GM18526 (cell line): Measurements from ENCODE around the gene PDE1C.

ENCODE experiments used
- POLR2A ChIP-seq: IDR thresholded peaks from 3 replicates; pipeline ENCODE4 v1.6.1; 2011; ENCODE audit not compliant: insufficient read length; ENCODE audit errors: extremely low read depth

PDE1C gene

DNA sequence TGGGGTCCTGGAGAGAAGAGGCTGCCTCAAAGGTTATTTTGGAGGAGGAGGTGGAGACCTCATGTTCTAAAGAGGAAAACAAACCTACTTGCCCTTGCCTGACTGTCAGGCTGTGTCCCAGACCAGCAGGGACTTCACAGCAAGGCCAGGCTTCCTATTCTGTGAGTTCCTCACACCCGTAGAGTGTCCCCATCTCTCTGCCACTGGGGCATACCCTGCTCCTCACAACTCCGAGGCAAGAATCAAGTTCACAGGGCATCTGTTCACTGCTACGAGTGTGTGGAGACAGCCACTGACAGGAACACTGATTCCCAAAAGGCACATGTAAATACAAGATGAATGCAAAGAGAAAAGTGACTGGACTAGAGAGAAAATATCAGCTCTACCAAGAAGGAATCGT lies 38.0 kb downstream of the PDE1C start:
- no peak for TF ChIP-seq POLR2A

DNA sequence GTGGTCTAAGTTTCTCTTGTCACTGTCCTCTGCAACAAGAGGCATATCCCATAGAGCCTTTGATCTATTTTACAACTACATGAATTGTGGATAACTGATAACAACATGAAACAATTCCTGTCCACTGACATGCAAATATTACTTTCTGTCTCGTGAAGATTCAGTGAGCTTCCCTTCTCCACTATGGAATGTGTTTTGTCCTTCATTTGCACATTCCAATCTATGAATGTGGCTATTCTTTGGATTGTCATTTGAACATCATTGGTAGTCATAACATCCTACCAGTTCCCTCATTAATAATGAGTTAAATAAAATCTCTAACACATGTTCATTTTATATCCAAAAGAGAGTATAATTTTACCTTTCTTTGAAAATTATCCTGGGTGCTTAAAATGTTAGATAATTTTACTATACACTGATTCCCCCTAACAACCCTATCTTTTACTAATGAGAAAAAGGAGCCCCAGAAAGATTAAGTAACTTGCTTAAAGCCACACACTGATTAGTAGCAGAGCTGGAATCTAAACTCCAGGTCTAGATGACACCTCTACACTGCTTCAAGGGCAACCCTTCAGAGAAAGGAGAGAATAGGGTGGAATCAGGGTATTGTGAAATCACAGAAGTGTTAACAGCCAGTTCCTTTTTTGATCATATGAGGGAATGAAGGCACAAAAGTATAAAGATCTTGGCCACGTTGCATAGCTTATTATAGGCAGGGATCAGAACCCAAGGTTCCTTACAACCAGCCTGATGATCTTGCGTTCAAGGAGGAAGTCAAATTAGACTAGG lies 39.1 kb downstream of the PDE1C start:
- TF ChIP-seq POLR2A = no peak

DNA sequence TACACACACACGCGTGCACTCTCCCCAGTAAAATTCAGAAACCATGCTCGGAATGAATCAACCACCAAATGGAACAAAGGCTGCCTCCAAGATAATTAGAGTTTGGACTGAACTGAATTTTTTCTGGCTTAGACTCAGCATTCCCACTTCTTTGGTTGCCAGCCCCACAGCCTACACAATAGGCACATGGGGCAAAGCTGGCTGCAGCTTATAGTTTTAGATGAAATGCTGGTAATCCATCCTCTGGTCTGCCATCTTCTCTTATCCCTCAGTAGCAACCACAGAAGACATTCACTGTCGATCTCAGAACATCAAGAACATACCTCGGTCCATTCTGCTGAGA lies 44.2 kb downstream of the PDE1C start:
- TF ChIP-seq POLR2A = no peak

DNA sequence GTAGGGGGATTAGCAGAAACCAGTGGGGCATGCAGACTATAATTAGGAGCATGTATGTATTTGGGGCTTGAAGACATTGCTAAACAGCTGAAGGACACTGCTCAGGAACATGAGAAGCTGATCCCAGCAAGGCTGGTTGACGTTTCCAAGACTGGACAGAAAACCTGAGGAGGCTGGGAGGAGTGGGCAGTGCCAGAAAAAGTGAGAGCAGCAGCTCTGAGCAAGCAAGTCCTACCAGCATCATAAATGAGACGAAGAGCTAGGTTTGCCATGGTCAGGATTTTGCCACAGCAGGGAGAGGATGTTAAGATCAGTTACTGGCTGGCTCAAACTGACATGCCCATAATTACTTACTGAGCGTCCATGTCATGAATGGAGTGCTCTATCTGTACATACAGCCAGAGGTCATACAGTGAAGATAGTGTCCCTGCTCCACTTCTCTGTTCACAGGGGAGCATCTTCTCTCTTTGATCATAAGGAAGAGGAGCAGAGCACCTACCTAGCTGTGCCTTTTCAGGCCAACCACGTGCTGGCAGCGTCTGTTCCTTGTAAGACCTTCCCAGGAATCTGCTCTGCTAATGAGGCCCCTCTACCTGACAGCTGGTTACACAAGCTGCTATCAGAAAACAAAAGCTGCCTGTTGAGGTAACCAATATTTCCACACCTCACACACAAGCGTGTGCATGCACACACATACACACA lies 44.7 kb downstream of the PDE1C start:
- TF ChIP-seq POLR2A = no peak

- no peak for TF ChIP-seq POLR2A
Observed at GRCh38 chr7:32023376-32023775, 46.8 kb downstream of the PDE1C start.

GRCh38 chr7:32022966-32023365 lies 47.2 kb downstream of the PDE1C start:
- TF ChIP-seq POLR2A = no peak

DNA sequence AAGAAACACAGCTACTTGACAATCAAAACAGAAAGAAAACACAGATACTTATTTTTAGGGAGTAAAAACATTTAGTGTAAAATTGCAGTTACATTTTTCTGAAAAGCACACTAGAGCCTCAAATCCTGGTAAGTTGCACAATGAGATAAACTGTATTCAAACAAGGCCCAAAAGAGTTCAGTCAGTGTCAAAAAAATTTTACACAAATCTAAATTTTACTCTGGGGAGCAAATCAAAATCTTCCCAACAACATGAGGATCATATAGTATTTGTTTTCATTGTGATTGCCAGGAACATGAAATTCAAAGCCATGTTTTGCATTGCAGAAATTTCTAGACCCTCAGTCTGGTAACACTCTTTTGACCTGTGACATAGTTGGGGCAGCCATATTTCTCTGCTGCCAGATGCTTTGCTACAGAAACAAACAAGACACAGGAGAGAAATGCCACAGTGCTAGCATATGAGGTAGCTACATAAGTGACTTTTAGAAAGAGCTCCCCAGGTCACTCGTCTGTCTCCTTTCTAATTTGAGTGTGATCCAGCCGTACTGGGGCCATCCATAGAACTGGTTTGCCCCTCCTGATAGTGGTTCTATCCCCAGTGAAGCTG lies 49.6 kb downstream of the PDE1C start:
- no peak for TF ChIP-seq POLR2A

DNA sequence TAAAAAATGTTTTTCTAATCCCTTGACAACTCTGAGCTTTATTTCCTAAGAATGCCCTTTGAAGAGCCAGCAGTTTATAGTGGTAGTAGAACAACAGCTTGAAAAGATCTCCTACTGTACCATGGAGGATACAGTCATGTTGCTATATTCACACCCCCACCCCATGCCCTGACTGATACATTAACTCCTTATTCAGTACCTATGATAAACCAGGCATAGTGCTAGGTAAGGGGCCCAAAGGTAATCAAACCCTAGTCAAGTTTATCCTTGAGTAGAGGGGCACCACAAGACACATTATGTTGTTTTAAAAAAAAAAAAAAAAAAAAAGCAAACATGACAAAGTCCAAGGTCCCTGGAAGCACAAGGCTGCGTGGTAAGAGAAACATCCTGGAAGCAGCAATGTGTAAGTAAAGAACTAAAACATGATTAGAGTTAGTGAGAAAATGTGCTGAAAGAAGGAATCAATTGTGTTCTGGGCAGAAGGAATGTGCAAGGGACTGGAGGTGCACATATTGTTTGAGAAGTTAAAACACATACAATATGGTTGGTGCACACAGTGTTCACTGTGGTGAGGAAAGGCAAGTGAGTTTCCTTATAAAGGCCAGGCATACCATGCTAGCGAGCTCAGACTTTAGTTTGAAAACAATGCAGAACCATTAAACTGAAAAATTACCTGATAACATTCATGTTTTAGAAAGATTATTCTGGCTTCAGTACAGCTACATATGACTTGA lies 51.2 kb downstream of the PDE1C start:
- no peak for TF ChIP-seq POLR2A

GRCh38 chr7:32015133-32015532 lies 55.1 kb downstream of the PDE1C start:
- TF ChIP-seq POLR2A = no peak

- no peak for TF ChIP-seq POLR2A
Observed at GRCh38 chr7:32005577-32005976, 64.6 kb downstream of the PDE1C start.

DNA sequence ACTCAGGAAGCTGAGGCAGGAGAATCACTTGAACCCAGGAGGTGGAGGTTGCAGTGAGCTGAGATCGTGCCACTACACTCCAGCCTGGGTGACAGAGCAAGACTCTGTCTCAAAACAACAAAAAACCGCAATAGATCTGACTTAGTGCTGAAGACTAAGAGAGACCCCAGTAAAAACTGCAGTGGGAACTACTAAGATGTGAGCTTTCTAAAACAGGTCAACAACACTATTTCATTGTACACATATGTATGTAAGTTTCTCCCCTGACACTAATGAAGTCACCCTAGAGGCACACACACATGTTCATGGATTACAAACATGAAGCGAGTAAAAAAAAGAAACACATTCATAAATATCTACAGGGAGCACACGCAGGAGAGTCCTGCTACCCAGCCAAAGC lies 68.3 kb downstream of the PDE1C start:
- no peak for TF ChIP-seq POLR2A

DNA sequence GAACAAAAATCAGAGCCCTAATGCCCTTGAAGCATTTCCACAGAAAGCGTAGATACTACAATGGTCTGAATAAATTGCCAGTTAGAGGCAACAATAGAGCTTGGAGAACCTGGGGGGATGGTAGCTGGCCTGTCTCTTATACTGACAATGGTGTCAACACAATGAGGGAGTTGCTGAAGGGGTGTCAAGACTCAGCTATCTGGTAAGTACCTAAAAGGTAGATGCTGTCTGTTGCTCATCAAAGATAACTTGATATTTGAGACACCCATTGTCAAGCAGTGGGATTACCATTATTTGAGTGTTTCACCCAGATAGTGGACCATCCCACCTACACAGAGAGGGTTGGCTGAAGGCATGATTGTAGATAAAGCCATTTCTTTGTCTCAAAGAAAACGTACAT lies 72.8 kb downstream of the PDE1C start:
- no peak for TF ChIP-seq POLR2A

DNA sequence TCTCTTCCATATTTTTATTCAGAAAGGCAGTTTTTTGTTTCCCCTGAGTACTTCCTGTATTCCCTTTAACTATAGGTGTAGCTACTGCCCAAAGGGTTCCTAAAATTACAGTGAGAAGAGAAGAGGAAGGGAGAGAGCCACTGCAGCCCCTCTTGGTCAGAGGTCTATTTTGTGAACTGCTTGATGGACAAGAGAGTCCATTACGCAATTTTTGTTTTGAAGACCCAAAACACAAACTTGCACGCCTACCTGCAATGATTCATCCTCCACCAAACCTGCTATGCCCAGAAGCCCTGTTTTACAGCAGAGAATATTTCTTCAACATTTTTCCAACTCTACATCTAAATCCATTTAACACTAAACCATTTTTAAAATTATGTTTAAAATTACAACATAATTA lies 75.1 kb downstream of the PDE1C start:
- no peak for TF ChIP-seq POLR2A

- TF ChIP-seq POLR2A = no peak
Observed at GRCh38 chr7:31991846-31992245, 78.4 kb downstream of the PDE1C start.

DNA sequence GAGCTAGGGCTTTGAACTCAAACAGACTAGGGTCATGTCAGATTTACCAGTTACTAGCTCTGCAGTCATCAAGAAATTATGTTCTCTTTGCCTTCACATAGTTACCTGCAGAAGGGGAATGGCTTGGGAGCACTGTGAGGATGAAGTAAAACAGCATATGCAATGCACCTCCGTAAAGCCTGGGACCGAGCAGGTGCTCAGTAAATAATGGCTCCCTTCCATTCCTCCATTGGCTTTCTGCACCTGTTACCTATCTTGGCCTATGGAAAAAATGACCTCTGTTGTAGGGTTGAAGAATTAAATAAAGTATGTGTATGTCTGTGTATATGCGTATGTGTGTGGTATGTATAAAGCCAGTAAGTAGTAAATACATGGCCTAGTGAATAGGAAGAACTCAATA lies 78.8 kb downstream of the PDE1C start:
- TF ChIP-seq POLR2A = no peak

- no peak for TF ChIP-seq POLR2A
Observed at GRCh38 chr7:31986878-31987518, 83.2 kb downstream of the PDE1C start.

DNA sequence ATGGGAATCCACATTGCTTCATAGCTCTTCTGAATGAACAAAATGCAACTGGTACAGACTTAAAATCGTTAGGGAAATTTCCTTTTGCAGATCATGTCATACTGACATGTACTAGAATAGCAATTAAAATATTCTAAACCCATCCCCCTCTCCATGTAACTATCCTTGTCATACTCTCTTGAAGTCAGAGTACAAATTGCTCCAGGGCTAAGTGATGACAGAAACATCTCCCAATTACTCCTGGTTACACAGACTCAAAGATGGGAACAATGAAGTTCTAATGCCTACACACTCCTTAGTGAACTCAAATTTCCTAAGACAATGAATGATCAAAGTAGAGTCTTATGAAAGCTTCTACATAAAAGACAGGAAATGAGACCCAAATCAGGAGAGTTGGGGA lies 87.2 kb downstream of the PDE1C start:
- no peak for TF ChIP-seq POLR2A
